ENCODE measurements around the gene LBHD2.
A peak's percentile ranks its signal among the peaks of the same experiment; 100 is the strongest.
"Not testable (repeated sequence)": the region's sequence is repeated elsewhere in the genome, so short reads cannot be mapped to it uniquely, and the experiment has no call there.

The LBHD2 gene

GRCh38 chr14:103104654-103105452, 20.8 kb downstream of the LBHD2 start:
- peak; percentile 73 for DNase-seq (ENCODE audit: low read depth)

DNA sequence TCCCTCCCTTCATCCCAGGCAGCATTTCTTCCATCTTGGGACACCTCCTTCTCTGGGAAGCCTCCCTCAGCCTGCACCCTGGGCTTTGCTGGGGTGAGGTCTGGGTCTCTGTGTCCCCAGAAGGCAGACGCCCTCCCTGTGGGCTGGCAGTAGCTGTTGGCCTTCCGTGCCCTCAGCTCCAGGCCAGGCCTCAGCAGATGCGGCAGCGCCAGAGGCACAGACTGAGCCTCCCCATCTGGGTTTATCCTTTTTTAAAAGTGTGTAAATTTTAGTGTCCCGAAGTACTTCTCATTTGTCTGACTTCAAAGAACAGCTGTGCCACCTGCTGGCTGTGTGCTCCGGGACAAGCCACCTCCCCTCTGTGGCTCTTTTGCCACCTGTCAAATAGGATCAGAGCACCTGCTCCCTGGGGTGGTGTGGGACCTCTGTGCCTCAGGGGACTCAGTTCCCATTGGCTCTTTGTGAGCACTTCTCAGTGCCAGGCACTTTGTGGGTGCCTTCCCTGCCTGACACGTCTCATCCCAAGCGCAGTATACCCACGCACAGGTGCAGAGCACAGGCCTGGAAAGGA, 21.7 kb downstream of the LBHD2 start:
- no peak for DNase-seq (ENCODE audit: low read depth)

- no peak for DNase-seq (ENCODE audit: low read depth)
These were observed 23.4 kb downstream of the LBHD2 start for GRCh38 chr14:103107455-103107854.

- no peak for DNase-seq (ENCODE audit: low read depth)
These were observed 24.1 kb downstream of the LBHD2 start for GRCh38 chr14:103107941-103108748.

DNA sequence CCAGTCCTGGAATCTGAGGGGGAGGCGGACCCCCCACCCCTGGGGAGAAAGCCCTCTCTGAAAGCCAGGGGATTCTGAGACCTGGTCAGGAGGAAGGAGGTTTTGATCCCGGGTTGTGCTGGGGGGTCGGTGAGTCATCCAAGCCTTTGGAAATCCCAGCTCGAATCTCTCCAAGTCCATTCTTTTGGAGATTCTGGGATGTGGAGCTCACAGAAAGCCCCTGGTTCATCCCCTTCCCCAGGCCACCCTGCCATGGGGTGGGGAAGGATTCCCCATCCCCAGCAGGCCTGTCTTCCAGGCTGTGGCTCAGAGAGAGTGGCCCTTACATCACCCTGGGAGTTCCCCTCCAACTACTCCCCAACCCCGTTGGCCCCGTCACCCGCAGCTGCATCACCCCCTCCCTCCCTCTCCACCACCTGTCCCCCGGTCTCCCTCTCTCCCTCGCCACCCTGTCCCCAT, 24.8 kb downstream of the LBHD2 start:
- DNase-seq (ENCODE audit: low read depth), result no peak

DNA sequence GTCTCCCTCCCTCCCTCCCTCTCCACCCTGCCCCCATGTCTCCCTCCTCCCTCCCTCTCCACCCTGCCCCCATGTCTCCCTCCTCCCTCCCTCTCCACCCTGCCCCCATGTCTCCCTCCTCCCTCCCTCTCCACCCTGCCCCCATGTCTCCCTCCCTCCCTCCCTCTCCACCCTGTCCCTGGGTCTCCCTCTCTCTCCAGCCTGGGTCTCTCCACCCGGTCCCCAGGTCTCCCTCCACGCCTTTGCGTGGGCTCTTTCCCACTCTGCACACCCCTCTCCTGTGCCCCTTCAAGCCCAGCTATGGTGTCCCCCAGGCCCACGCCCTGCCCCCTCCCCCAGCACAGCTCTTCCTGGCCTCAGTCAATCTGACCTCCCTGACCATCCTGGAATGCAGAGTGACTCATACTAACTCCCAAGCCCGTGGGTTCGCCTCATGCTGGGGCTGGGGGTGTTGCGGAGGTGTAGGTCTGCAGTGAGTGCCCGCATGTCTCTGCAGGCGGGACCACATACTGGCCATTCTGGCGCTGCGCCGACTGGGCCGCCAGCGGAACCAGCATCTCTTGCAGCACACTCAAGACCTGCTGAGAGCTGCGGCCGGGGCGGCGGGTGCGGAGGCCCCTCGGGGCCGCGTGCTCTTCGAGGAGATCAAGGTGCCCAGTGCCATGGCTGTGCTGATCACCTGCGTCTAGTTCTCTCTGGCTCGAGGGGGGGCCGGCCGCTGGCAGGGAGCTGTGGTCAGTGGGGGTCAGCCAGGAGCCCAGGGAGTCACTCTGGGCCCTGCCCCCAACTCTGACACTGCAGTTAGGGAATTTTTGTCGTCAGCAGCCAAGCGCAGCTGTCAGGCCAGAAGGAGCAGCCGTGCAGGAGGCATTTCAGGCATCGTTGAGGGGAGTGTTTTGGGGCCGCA, 25.8 kb downstream of the LBHD2 start:
- no peak for DNase-seq (ENCODE audit: low read depth)

- DNase-seq (ENCODE audit: low read depth), result no peak
These were observed 26.7 kb downstream of the LBHD2 start for GRCh38 chr14:103110681-103111231.

DNA sequence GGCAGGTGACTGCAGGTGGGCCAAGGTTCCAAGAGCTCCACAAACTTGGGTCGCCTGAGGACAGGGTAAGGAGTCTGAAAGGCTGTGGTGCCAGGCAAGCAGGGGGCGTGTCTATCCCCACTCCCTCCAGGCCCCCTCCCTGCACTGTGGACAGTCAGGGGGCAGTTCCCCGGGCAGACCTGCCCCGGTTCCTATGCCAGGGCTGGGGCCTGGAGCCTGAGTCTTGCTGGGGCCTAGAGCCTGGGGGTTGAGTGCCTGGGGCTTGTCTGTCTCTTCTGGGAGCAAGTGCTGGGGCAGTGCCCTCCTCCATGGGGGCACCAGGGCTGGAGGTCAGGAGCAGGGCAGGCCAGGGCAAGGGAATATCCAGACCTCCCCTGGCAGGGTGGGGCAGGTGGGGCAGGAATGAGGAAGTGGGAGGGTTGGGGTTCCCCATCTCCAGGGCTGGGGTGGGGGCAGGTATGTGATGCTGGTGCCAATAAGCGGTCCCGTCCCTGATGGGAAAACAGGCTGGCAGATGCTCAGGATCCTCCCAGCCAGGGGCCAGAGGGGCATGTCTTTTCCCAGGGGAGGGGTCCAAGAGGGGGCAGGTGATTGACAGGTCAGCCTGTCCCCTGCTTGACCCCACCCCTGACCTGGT, 27.3 kb downstream of the LBHD2 start:
- DNase-seq (ENCODE audit: low read depth), result no peak

DNA sequence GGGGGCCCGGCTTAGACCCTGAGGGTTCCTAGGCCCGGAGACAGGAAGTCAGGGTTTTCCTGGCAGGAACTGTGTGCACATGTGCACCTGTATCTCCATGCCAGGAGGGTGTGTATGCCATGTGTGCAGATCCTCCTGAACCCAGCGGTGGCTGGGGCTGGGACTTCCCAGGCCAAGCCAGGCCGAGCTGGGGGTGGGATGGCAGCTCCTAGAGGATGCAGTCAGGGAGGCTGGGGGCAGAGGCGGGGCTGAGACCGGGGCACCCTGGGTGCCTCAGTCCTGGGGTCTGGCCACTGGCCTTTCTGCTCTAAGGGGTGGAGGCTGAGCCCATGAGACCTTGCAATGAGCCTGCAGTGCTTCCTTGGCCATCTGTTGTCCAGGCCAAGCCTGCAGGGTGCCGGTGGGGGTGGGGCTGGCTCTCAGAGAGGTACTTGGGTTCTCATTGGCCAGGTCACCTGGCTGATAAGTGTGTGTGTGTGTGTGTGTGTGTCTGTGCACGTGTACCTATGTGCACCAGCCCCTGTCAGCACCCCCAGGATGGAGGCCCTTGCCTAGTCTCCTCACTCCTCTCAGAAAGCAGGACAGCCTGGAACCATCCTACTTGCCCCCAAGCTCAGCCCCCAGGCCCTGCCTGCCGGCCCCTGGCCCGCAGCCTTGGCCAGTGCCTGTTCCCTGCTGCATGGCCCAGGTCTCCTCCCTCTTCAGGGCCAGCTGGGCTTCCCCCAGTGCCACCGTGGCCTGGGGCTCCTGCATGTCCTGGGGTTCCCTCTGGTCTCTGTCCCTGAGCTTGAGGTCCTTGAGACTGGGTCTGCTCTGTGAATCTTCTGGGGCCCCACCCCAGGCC, 28.6 kb downstream of the LBHD2 start:
- no peak for DNase-seq (ENCODE audit: low read depth)

- DNase-seq (ENCODE audit: low read depth), result no peak
These were observed 29.3 kb downstream of the LBHD2 start for GRCh38 chr14:103113303-103113702.

GRCh38 chr14:103113774-103114173, 29.8 kb downstream of the LBHD2 start:
- no peak for DNase-seq (ENCODE audit: low read depth)

DNA sequence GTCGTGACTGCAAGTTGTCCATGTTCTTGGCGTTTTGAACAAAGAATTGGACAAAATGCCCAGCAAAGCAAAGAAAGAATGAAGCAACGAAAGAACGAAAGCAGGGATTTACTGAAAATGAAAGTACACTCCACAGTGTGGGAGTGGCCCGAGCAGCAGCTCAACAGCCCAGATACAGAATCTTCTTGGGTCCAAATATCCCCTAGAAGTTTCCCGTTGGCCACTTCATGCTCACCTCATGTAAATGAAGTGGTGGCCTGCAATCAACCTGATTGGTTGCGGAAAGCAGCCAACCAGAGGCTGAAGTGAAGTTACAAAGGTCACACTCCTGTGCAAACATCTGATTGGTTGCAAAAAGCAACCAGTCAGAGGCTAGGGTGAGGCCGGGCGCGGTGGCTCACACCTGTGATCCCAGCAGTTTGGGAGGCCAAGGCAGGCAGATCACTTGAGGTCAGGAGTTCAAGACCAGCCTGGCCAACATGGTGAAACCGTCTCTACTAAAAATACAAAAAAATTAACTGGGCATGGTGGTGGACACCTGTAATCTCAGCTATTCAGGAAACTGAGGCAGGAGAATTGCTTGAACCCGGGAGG, 31.2 kb downstream of the LBHD2 start:
- DNase-seq (ENCODE audit: low read depth), result not testable (repeated sequence)

- DNase-seq (ENCODE audit: low read depth), result no peak
These were observed 32.0 kb downstream of the LBHD2 start for GRCh38 chr14:103115845-103116572.

DNA sequence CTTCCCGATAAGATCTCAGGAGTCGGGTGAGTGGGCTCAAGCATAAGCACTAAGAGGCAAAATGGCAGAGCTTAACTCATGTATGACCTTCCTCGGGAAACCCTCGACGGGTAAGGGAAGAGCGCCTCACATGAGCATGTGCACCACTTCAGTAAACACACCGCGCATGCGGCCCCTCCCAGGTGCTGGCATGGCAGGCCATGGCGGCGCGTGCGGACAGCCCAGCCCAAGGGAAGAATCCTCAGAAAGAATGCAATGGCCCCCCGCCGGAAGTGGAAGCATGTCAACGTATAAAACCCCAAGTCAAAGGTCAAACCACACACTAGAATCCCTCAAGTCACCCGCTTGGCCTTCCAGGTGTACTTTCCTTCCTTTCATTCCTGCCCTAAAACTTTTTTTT, 32.6 kb downstream of the LBHD2 start:
- DNase-seq (ENCODE audit: low read depth), result no peak

DNA sequence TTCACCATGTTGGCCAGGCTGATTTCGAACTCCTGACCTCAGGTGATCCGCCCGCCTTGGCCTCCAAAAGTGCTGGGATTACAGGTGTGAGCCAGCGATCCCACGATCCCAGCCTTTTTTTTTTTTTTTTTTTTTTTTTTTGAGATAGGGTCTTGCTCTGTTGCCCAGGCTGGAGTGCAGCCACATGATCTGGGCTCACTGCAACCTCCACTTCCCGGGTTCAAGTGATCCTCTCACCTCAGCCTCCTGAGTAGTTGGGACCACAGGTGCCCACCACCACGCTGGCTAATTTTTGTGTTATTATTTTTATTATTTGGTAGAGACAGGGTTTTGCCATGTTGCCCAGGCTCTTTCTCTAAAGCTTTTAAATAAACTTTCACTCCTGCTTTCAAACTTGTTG, 33.5 kb downstream of the LBHD2 start:
- not testable (repeated sequence) for DNase-seq (ENCODE audit: low read depth)

GRCh38 chr14:103118018-103118662, 34.1 kb downstream of the LBHD2 start:
- DNase-seq (ENCODE audit: low read depth), result no peak

DNA sequence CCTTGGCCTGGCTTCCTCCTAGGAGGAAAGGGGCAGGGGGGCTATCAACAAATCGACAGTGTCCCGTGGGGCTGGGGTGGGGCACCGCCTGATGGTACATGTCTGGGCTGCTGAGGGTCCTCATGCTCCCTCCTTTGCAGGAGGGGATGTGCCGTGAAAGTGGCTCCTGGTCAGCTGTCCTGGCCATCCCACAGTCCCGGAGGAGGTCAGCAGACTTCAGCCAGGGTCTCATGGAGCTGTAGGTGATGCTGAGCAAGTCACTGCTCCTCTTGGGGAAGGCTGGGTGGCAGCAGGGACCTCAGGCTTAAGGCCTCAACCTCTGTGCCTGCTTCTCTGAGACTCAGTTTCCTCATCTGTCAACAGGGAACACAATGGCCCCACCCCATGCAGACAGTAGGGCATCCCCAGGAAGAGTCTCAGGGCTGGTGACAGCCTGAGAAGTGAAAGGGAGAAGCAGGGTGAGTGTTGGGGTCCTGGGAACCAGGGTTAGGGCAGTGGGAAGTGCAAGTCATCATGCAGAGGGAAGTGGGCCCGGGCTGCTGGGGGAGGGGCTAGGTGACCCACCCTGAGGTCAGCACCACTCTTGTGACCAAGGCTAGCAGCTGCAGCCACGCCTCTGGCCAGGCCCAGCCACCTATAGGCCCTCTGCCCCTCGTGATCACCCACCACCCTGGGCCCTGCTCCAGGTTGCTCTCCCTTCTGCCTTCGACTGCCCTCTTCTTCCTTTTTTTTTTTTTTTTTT, 34.8 kb downstream of the LBHD2 start:
- no peak for DNase-seq (ENCODE audit: low read depth)

DNA sequence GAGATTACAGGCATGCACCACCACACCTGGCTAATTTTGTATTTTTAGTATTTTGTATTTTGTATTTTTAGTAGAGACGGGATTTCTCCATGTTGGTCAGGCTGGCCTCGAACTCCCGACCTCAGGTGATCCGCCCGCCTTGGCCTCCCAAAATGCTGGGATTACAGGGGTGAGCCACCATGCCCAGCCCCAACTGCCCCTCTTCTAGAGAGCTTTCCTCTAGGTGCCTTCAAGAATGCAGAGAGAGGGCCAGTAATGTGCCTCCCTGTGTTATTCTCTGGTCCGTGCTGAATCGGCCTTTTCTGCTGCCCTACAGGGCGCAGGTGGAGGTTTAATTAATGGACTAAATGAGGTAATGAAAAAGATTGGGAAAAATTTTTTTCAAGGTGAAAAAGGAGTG, 35.5 kb downstream of the LBHD2 start:
- not testable (repeated sequence) for DNase-seq (ENCODE audit: low read depth)

All from activated T-cell treated with anti-CD3 and anti-CD28 coated beads for 48 hours (primary cell).